GM19023 (cell line): Measurements from ENCODE around the gene GNAQ.
"Not testable (repeated sequence)": the region's sequence is repeated elsewhere in the genome, so short reads cannot be mapped to it uniquely, and the experiment has no call there.

Source experiments
- ATAC-seq: cut with Tn5 transposase; IDR thresholded peaks from one replicate; pipeline ENCODE4 v1.9.1; 2021; ENCODE audit warnings: mild to moderate bottlenecking, moderate library complexity; ENCODE audit not compliant: unreplicated experiment

GNAQ gene

DNA sequence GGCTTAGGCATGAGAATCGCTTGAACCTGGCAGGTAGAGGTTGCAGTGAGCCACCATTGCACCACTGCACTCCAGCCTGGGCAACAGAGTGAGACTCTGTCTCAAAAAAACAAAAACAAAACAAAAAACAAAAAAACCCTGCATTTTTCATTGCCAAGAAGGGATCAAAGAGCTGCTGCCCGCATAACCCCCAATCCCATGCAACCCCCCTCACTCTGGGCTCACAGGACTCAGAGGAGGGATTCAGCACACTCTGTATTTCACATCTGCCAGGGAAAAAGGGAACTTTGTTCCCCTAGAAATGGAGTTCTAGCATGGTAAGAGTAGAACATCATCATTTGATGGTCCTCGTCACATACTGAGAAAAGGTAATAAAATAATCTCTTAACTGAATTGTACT is 229.5 kb downstream of the GNAQ start:
- ATAC-seq: no peak

DNA sequence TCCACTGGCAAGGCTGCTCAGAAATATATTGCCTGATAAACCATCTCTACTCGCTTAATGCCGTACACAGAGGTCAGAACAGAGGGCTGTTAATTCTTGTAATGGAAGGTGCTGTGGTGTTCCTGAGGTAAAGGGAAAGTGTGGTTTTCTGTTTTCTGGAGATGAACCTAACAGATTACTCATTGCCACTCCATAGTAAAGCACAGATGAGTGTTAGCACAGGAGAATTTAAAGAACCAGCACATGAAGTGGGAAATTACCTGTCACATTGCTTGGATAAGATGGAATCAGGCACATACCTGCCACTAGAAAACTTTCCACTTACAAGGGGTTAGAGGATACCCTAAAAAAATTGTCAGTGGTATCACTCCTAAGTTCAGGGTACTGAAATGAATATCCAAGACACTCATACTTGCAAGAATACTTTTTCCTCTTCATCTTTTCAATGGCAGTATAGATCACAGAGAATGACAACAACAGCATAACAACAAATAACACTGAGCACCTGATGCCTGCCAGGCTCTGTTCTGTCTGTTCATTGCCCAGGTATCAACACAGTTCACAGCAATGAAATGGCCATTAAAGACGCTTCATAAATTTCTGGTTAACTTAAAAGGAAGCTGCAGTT is 230.6 kb downstream of the GNAQ start:
- no peak for ATAC-seq

DNA sequence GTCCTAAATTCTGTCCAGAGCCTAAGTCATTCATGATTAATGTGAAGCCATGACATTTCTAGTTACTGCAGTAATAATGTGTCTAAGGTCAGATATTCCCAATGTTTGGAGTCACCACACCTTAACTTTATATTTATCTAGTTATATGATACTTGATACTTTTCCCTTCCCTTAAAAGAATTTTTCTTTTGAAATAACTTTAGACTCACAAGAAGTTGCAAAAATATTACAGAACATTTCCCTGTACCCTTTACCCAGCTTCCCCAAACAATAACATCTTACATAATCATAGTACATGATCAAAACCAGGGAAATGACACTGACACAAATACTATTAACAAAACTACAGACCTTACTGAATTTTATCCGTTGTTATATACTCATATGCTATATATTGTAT is 233.5 kb downstream of the GNAQ start:
- ATAC-seq: no peak

DNA sequence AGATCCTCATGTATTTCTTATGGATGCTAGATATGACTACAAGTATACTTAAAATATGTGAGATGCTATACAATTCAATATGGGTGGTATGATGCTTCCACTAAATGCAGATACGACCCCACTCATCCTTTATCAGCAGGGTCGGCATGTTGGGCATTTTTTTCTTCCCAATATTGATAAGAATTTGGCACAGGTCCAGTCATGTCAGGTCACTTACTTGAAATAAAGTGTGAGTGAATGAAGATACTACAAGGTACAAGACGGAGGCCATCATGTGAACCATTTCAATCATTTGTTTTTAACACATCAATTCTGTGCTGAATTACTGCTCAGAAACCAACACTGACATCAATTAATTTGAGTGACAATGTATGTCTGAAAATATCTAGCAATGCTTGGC is 236.6 kb downstream of the GNAQ start:
- no peak for ATAC-seq

DNA sequence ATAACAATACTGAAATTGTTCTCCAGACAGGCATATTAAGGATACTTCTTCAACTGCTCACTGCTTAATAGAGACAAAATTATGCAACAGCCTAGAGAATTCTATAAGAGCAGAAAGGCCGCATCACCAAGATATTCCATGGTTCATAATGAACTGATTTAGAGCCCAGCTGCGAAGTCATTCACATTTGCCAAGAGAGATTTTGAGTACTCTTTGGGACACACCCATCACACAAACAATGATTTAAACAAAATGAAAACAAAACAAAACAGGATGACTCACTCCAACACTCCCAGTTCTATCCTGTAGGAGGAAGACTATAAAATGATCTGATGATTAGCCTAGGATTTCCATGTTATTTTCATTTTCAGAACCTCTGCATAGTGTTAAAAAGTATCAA is 237.8 kb downstream of the GNAQ start:
- no peak for ATAC-seq

DNA sequence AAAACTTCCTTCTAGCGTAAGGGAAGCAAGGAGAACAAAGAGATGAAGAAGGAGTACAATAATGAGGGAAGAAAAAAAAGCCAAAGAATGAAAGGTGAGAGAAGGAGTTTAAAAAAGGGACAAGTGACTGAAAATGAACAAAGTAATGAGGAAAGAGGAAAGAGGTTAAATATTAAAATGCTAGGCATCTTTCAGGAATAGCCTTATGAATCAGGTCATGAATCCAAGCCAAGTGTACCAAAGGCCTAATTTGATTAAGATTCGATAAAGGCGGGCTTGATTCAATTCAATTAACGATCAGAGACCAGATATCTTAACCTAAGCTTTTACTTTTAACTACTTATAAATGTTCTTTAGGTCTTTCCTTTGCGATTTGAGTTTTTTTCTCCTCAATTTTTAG is 241.7 kb downstream of the GNAQ start:
- ATAC-seq: no peak

DNA sequence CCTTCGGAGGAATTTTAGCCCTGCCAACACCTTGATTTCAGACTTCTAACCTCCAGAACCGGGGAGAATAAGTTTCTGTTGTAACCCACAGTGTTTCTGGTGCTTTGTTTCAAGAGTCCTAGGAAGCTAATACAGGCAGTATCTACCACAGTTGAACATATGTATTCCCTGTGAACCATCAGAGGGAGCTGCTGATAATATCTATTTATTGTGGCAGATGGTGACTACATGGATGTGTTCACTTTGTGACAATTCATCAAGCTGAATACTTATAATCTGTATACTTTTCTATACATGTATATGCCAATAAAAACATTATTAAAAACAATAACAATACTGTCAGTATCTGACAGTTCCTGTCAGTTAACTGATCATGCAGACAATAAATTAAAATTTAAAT is 246.3 kb downstream of the GNAQ start:
- no peak for ATAC-seq

DNA sequence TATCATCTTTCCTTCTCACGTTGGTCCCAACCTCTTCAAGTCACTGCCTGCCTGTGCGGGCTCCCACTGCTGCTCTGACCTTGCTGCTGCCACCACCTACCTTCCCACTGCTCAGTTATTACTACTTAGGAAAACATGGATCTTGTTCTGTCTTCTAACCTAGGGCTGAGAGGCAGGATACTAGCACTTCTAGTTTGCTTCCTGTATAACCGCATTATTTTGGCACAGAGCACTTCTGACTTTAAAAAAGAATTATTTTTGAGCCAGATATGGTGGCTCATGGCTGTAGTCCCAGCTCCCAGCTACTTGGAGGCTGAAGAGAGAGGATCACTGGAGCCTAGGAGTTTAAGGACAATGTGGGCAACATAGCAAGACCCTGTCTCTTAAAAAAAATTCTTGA is 248.1 kb downstream of the GNAQ start:
- ATAC-seq: no peak

DNA sequence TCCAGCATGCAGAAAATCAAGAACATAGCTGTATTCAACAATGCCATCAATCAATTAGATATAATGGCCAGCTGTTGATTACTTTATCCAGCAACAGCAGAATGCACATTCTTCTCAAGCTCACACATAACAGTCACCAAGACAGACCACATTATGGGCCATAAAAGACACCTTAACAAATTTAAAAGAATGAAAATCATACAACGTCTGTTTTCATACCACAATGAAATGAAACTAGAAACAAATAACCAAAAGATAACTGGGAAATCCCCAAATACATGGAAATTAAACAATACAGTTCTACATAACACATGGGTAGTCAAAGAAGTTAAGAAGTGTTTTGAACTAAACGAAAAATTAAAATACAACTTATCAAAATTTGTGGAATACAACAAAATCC is 252.6 kb downstream of the GNAQ start:
- ATAC-seq: no peak

DNA sequence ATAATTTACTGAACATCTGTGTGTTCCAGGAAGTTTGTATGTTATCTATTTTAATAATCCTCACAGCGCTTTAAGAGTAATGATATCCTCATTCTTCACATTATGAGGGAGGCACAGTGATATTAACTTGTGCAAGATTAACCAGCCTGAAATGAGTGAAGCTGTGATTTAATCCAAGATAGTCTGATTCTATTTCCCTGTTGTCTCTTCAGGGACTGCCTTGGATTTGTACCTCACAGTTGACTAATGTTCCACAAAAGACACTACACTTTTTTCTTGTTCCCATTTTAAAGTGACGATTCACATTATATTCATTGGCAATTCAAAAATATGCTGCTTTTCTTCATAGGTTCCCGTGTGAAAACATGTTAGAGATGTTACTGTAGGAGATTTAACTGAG is 258.2 kb downstream of the GNAQ start:
- no peak for ATAC-seq

DNA sequence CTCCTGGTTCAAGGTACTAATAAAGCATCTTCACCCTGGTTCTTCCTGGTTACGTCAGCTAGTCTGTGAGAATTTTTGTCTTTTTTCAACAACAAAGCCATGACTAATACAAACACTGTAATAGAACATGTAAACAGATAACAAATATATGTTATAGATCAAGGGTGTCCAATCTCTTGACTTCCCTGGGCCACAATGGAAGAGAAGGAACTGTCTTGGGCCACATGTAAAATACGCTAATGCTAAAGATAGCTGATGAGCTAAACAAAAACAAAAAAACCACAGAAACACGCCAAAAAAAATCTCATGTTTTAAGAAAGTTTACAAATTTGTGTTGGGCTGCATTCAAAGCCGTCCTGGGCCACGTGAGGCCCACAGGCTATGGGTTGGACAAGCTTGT is 259.0 kb downstream of the GNAQ start:
- no peak for ATAC-seq

DNA sequence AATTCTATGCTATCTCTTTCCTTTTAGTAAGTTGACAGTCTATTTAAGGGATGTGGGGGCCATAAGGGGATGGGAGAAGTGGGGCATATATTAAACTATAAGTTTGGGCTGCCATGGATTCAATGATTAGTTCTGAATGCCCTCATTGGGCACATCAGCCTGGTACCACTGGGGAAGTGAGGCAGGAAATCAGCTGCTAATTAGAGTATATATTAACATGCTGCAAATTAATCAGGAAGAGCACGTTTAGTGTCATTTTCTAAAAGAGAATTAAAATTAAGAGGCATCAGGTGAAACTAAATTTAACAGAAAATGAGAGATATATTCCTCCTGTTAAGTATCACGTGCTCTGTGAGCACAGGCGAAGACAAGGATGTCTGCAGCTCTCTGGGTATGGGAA is 260.4 kb downstream of the GNAQ start:
- no peak for ATAC-seq

DNA sequence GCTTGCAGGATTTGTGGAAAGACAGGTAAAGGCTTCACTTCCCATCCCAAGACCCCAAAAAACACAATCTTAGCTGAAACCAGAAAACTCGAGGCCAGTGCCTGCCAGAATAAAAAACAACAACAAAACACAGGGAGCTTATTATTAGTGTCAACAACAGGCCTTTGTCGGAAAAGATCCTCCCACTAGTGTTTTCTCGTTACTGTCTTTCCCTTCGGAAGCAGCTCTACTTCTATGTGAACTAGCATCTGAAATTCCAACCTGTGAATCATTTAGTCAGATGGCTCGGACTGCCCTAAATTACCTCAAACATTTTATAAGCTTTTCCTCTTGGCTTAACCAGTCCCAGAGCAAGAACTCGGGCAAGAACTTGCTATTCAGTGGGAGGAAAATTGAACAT is 261.3 kb downstream of the GNAQ start:
- no peak for ATAC-seq

DNA sequence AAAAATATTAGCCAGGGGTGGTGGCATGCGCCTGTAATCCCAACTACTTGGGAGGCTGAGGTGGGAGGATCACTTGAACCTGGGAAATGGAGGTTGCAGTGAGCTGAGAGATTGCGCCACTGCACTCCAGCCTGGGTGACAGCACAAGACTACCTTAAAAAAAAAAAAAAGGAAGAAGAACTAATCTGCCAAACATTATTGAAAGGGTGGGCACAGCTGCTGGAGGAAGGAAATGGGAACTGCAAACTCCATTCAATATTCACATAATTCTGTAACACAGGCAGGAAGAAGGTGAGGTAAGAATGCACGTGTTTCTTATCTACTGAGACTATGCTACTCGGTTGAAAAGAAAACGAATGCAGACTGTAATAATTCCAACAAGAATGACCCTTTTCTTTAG is 262.4 kb downstream of the GNAQ start:
- no peak for ATAC-seq

DNA sequence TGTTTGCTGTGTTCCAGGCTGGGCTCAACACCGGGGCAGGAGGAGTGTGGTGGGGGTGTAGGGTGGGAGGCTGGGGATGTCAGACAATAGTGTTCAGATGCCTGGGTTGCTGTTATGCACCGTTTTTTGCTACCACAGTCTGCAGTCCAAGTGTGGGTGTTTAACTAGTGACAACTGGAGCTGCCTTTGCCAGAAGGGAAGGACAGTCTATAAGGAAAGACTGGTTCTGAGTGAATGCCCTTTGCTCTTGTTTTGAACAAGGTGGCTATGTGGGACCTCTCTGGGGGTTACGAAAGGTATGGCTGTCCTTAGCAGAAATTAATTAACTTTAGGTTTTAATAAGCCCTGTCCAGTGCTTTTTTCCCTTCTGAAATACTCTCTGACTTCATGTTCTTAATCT is 265.0 kb downstream of the GNAQ start:
- no peak for ATAC-seq

DNA sequence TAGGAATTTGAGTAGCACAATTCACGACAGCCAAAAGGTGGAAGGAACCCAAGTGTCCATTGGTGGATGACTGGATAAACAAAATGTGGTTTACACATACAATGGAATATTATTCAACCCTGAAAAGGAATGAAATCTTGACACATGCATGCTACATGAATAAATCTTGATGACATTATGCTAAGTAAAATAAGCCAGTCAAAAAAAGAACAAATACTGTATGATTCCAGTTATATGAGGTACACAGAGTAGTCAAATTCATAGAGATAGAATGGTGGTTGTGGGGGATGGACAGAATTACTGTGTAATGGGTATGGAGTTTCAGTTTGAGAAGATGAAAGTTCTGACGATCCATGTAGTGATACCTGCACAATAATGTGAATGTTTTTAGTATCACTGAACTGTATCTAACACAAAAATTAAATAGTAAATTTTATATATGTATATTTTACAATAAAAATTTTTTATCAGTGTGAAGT is 265.8 kb downstream of the GNAQ start:
- ATAC-seq: no peak

DNA sequence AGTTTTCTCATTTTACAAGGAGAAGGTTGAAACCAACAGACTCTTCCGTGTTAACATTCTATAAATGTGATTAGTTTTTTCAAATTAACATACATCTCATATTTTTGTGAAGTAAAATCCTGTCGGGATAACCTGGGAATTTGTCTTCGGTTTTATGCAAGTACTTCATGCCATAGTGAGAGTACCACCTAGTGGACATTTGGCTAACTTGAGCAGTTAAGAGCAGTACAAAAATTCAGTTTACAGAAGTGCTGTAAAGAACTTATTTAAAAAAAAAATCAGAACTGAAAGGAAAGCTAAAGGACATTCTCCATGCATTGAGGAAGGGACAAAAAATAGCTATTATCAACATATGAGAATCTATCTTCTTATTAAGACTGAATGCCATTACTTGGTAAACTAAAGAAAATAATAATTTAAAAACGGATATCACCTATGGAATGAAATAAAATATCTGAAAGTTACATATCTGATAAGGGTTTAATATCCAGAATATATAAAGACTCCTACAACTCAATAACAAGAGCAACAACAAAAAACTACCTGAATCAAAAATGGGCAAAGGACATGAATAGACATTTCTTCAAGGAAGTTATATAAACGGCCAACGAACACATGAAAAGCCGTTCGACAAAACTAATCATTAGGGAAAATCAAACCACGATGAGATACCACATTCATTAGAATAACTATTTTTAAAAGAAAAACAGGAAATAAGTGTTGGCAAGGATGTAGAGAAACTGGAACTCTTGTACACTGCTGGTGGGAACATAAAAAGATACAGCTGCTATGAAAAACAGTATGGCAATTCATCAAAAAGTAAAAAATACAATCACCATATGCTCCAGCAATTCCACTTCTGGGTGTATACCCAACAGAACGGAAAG is 266.5 kb downstream of the GNAQ start:
- no peak for ATAC-seq

DNA sequence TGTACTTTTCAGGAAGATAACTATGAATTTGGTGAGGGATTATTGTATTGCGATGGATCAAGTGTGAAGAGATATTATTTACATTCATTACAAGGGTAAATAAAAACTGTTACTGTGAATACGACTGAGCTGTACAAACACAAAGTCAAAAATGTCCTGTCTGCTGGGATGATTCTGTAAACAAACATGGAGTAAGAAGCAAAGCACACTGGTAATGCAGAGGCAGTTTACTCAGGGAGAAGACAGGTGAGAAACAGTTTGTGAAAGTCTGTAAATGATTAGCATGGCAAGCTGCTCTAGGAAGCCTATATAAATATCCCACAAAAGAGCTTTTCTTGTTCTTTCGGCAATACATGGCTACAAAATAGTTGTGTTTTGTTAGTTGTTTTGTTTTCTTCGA is 268.0 kb downstream of the GNAQ start:
- no peak for ATAC-seq

DNA sequence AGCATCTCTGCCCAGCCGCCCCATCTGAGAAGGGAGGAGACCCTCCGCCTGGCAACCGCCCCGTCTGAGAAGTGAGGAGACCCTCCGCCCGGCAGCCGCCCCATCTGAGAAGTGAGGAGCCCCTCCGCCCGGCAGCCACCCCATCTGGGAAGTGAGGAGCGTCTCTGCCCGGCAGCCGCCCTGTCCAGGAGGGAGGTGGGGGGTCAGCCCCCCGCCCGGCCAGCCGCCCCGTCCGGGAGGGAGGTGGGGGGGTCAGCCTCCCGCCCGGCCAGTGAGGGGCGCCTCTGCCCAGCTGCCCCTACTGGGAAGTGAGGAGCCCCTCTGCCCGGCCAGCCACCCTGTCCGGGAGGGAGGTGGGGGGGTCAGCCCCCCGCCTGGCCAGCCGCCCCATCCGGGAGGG is 270.7 kb downstream of the GNAQ start:
- not testable (repeated sequence) for ATAC-seq

DNA sequence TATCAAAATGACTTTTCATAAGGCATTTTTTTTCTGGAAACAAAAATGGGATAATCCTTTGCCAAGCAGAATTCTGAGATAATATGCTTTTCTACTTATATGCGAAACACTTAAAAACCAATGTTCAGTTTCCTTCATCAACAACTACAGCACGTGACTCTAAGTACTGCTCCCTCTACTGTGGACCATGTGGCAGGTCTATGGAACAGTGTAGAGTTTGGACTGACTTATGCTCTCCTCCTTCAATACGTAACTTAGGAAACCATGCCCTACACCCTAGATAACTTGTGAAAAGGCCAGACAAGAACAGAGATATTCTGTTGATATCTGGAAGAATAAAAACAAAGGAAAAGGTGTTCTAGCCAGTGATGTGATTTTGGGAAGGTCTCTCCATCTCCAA is 272.2 kb downstream of the GNAQ start:
- no peak for ATAC-seq

DNA sequence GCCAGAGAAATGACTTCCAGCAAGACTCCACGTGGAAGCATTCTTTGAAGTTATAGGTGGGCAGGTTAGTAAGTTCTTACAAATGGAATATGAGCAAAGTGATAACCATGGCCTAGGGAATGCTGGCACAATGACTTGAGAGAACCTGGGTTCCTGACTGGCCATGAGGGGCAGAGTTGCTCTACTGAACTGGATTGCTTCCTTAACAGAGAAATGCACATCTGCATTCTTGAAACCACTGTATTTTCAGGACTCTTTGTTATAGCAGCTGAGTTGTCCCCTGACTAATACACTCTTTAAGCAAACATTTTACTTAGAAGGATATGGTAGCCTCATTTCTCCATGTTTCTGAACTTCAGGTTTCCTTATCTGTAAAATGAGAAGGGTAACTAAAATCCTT is 275.2 kb downstream of the GNAQ start:
- no peak for ATAC-seq

DNA sequence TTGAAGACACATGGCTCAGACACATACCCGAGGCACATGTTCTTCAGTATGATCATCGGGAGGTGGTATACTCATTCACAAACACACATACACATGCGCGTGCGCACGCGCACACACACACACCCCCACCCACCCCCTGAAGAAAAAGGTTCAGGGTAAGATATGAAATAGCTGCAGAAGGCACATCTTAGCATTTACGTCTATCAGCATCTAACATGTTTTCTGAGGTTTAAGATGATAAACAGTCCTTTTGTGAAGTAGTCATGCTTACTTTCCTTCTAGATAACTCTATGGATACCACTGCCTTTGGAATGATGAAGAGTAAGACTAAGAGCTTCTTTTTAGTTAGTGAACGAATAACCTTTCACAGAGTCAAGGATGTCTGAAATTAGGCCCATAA is 278.4 kb downstream of the GNAQ start:
- ATAC-seq: no peak

DNA sequence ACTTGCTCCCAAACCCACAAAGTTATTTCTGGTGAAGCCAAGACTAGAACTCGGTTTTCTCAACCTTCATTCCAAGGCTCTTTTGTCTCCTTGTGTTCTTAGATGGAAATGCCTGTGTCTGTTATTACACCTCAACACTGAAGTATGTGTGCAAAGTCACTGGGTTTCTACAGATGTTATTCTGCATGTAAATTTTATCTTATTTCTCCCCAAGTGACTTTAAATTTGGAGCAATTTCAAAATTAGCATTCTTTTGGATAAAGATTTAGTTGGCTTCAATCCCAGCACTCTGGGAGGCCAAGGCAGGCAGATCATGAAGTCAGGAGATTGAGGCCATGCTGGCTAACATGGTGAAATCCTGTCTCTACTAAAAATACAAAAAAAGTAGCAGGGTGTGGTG is 279.1 kb downstream of the GNAQ start:
- ATAC-seq: no peak
